ENCODE data around the gene WDR75.

- TF ChIP-seq NR2F6 (IDR thresholded peaks at IDR 0.05) (no peak), NR2F6 (CRISPR knock-in tag; IDR thresholded peaks at IDR 0.05) (no peak), MTF2 (CRISPR knock-in tag; IDR thresholded peaks at IDR 0.05; ENCODE audit: borderline replicate concordance) (no peak), FIP1L1 (IDR thresholded peaks at IDR 0.05; ENCODE audit: borderline replicate concordance, insufficient read depth, low read depth, low read length) (no peak), AGO2 (optimal IDR thresholded peaks at IDR 0.05; ENCODE audit: low read depth, low read length) (no peak)
These were observed 25.4 kb downstream of the WDR75 start for GRCh38 chr2:189466656-189467055.
